IPS-18c (cell line): Measurements from ENCODE around the gene RNF145.
"Not testable (repeated sequence)": the region's sequence is repeated elsewhere in the genome, so short reads cannot be mapped to it uniquely, and the experiment has no call there.

Experiments used
- H3K4me3 ChIP-seq: 2 replicates; pipeline ENCODE4 v1.7.0; 2013; ENCODE audit warnings: low read depth, mild to moderate bottlenecking, low read length, moderate library complexity; ENCODE audit not compliant: insufficient read depth
- H3K9me3 ChIP-seq: one replicate; pipeline ENCODE4 v1.6.1; 2013; ENCODE audit warnings: mild to moderate bottlenecking, low read length, moderate library complexity; ENCODE audit not compliant: control insufficient read depth, insufficient read depth

Gene RNF145, protein sequence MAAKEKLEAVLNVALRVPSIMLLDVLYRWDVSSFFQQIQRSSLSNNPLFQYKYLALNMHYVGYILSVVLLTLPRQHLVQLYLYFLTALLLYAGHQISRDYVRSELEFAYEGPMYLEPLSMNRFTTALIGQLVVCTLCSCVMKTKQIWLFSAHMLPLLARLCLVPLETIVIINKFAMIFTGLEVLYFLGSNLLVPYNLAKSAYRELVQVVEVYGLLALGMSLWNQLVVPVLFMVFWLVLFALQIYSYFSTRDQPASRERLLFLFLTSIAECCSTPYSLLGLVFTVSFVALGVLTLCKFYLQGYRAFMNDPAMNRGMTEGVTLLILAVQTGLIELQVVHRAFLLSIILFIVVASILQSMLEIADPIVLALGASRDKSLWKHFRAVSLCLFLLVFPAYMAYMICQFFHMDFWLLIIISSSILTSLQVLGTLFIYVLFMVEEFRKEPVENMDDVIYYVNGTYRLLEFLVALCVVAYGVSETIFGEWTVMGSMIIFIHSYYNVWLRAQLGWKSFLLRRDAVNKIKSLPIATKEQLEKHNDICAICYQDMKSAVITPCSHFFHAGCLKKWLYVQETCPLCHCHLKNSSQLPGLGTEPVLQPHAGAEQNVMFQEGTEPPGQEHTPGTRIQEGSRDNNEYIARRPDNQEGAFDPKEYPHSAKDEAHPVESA

DNA sequence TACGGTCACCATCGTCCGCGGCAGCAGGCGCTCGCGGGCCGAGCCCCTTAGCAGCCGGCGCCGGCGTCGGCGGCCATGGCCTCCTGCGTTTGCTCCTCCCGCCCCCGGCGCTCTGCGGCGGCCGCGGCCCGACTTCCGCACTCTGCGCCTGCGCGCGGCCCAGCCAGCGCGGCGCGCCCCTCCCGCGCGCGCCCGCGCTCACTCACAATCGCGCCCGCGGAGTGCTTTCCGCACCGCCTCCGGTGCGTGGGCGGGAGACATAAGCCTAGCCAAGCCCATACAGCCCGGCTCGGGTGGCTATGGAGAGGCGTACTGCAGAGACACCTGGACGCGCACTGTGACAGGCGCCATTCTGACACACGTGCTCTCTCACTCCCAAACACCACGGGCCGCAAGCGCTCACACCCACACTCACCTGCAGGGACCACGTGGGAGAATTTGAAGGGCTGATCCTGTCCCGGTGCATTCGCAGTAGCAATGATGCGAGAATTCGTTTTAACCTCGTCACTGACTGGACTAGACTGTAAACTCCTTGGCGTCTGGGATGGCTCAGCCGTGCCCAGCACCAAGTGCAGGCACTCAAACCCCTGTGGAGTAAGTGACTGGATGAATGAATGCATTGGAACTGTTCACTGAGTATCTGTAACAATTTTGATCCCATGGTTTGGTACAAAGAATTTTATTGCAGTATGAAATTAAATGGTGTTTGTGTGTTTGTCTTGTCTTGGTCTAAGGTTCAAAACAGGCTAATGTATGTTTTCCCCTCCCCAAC, at the start of gene RNF145:
Gene RNF145, minus strand, starts transcription at position 116 of the 772 bp plus-strand sequence. CDS start 5,936 bp downstream, outside the sequence.
- H3K9me3 ChIP-seq = no peaks in the 10 kb centered on the region
- peak within 1 kb of the TSS; percentile 85 for H3K4me3 ChIP-seq

DNA sequence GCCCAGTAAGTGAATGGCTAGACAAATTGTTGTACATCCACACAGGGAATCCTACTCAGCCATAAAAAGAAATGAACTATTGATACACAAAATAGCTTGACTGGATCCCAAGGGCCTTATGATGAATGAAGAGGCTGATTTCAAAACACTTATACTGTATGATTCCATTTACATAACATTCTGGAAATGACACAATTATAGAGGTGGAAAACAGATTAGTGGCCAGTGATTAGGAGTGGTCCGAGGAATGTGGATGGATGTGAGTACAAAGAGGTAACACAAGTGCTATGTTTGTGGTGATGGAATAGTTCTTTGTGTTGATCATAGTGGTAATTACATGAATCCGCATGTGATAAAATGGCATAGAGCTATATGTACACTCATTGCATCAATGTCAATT, 49.0 kb upstream of the RNF145 start:
- no peak overlapping the region for H3K4me3 ChIP-seq
- no peaks in the 10 kb centered on the region for H3K9me3 ChIP-seq

DNA sequence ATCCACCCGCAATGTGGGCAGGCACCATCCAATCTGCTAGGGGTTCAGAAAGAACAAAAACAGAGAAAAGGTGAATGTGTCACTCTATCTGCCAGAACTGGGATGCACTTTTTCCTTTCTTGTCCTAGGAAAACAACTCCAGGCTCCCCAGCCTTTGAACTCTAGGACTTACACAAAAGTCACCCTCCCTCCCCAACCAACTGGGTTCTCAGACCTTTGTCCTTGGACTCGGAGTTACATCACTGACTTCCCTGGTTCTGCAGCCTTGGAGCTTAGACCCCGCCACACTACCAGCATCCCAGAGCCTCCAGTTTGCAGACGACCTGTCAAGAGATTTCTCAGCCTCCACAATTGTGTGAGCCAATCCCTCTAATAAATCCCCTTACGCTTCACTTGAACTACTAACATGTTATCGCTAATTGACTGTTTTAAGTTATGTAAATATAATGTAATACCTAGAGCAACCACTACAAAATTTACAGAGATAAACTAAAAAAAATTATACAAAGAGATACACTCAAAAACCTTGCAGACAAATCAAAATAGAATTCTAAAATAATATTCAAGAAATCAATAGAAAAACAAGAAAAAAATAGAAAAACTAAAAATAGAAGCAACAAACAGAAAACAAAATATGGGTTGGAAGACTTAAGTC, 48.4 kb upstream of the RNF145 start:
- no peaks in the 10 kb centered on the region for H3K9me3 ChIP-seq

DNA sequence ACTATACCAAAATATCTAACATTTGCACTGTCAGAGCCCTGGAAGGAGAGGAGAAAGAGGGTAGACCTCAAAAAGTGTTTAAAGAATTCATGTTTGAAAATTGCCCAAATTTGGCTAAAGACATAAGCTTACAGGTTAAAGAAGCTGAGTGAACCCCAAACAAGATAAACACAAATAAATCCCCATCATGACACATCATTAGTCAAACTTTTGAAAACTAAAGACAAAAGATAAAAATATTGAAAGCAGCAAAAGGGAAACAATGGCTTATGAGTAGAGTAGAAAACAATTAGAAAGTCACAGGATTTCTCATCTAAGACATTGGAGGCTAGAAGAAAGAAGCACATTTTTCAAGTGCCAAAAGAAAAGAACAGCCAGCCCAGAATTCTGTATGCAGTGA, 47.7 kb upstream of the RNF145 start:
- no peaks in the 10 kb centered on the region for H3K9me3 ChIP-seq
- H3K4me3 ChIP-seq = no peak overlapping the region

More for the DNA sequence above, 48.4 kb upstream of the RNF145 start:
- no peak overlapping the region for H3K4me3 ChIP-seq

DNA sequence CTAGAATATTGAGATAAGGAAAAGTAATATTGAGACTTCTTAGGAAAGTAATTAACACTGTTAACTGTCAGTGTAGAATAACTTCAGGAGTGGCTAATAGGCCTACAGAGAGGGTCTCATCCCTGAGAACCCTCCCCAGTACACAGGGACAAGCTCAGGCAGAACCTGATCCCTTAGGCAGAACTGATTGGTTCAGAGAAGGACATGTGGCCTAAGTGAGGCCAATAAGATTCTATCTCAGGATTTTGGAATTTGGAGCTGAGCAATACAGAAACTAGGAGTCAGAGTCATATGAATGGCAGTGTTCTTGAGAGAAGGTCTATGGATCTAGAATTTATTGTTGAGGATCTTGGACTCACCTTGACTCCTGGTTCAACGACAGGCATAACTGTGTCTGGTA, 42.8 kb upstream of the RNF145 start:
- Histone ChIP-seq H3K9me3 (no peaks in the 10 kb centered on the region), H3K4me3 (no peak overlapping the region)

DNA sequence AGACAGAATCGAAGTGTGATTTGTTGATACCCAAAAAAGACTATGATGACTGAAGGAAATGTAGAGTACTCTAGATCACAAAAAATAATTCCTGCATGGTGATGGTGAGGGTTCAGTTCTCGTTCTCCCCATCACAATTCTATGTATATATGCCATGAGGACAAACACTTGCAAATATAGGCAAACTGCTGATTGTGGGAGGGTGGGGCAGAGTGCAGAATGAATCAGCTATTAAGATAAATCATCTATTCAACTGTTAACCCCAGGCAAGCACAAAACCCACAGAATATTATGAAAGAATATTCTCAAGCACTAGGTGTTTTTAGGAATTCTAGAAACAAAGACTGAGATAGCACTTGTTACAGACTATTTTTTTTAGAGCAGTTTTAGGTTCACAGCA, 39.8 kb upstream of the RNF145 start:
- H3K4me3 ChIP-seq = no peak overlapping the region
- no peaks in the 10 kb centered on the region for H3K9me3 ChIP-seq

DNA sequence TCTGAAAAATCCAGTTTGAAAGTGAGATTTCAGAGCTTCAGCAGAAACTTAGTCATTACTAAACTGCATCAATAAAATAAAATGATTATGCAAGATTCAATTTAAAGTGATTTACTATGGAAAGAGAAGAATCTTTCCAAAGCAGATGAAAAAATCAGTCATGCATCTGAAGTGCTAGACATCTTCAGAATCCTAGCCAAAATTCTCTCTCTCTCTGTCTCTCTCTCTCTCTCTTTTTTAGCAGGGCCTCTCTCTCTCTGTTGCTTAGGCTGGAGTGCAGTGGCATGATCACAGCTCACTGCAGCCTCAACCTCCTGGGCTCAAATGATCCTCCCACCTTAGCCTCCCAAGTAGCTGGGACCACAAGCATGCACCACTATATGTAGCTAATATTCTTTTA, 35.5 kb upstream of the RNF145 start:
- H3K4me3 ChIP-seq = no peak overlapping the region

DNA sequence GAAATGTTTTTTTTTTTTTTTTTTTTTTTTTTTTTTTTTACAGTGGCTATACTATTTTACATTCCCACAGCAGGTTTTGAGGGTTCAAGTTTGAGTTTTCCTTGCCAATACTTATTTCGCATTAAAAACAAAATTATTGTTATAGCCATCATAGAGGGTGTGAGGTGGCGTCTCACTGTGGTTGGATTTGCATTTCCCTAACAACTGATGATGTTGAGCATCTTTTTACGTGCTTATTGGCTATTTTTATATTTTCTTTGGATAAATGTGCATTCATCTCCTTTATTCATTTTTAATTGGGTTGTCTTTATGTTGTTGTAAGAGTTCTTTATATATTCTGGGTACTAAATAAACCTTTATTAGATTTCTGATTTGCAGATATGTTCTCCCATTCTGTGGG, 34.8 kb upstream of the RNF145 start:
- H3K4me3 ChIP-seq = no peak overlapping the region
- H3K9me3 ChIP-seq = no peaks in the 10 kb centered on the region

More for the DNA sequence above, 35.5 kb upstream of the RNF145 start:
- no peaks in the 10 kb centered on the region for H3K9me3 ChIP-seq

DNA sequence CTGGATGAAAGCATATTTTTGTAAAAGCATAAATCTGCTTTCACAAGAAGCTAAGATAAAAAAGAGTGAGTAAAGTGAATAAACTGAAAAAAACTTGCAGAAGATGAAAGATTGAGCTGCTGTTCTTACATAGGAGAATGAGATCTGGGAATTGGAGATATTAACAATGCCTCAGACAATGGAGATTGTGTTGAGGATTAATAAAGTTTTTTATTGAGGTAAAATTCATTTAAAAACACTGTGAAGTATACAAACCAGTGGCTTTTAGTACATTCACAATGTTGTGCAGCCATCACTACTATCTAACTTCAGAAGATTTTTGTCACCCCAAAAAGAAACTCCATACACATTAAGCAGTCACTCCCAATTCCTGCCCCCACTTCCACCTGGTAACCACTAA, 34.0 kb upstream of the RNF145 start:
- Histone ChIP-seq H3K4me3 (no peak overlapping the region), H3K9me3 (no peaks in the 10 kb centered on the region)

DNA sequence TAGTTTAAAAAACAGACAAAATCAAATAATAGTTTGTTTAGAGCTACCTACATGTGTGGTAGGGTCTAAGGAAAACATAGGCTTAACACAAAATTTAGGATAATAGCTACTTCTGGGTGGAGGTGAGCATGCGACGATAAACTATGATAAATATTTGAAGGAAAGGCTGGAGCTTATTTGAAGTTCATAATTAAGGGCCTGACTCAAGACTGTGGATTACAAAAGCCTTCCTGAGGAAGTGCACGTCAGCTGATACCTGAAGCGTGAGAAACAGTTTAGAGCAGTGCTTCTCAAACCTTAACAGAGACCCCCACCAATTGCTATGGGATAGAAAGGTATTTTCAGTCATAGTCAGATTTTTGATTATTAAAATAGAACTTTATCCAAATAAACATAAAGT, 33.3 kb upstream of the RNF145 start:
- Histone ChIP-seq H3K4me3 (no peak overlapping the region), H3K9me3 (no peaks in the 10 kb centered on the region)

DNA sequence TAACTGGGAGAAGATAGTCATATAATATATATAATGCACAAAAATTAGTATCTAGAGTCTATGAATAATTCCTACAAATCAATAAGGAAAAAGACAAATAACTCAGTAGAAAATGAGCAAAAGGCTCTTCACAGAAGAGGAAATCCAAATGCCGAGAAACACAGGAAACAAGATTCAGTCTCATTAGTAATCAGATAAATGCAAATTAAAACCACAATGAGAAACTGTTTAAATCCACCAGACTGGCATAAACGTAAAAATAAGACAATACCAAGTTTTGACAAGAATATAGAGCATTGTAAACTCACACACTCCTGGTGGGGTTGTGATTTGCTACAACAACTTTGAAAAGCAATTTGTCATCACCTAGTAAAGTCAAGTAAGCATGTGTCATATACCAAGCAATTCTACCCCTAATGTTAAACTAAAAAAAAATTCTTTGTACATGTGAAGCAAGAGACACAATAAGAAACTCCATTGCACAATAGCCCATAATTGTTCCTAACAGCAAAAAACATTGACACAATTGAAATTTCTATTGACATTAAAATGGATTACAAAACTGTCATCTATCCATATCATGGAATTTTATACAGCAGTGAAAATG, 32.7 kb upstream of the RNF145 start:
- Histone ChIP-seq H3K9me3 (no peaks in the 10 kb centered on the region), H3K4me3 (no peak overlapping the region)

DNA sequence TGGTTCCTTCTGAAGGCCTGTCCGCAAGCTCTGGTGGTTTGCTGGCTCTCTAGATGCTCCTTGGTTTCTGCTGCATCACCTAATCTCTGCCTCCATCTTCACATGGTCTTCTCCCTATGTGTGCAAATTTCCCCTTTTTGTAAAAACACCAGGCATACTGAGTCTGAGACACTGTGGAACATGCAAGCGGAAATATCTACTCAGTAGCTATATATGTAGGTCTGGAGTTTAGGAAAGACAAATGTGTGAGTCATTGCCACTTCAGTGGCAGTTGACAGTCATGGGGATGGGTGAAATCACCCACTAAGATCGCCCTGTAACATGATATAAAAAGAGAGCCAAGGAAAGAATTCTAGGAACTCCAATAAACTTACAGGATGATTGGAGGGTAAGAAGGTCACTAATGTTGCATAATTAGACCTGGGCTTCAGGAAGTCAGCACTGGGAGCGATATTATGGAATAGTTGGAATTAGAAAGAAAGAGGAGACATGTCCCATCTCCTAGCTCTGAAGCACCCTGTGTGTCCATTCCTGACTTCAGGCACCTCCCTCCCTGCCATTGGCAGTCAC, 31.0 kb upstream of the RNF145 start:
- Histone ChIP-seq H3K9me3 (no peaks in the 10 kb centered on the region), H3K4me3 (no peak overlapping the region)

DNA sequence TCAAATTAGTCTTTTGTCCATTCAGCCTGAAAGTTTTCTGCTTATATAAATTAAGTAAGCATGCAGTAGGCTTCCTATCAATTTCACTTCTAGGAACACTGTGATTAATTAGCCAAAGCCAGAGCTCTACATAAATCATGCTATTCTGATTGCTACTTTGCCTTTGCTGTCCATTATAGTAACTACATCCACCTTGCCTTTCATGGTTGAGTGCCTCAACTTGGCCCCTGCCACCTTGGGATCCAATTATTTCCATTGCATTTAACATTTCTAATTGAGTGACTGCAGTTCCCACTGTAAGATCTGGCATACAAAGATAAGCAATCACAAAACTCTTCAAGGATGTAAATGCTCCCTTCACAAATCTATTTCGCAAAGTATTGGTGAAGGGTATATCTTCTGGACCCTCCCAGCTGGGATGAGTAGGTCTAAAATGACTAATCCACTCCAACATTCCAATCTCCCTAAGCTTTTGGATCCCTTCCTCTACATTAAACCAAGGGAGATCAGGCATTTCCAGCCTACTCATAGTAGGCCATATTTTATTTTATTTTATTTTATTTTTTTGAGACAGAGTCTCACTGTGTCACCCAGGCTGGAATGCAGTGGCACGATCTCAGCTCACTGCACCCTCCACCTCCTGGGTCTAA, 26.6 kb upstream of the RNF145 start:
- not testable (repeated sequence) for H3K4me3 ChIP-seq, H3K9me3 ChIP-seq

DNA sequence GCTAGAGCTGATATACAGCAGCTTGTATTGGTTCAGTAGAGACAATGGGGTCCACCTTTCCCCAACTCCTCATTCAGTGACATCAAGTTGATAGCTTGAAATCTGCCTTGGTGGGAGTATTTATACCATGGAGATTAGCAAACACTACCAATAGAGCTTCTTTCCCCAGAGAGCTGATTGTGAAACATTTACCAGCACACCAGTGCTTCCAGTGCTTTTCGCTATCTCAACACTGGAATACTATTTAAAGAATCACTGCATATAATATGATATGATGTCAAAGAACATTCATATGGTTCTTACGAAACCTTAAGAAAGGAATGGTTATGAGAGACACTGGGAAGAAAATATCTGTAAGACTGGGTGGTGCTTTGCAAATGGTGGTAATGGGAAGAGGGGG, 21.8 kb upstream of the RNF145 start:
- H3K4me3 ChIP-seq = no peak overlapping the region
- H3K9me3 ChIP-seq = no peaks in the 10 kb centered on the region

DNA sequence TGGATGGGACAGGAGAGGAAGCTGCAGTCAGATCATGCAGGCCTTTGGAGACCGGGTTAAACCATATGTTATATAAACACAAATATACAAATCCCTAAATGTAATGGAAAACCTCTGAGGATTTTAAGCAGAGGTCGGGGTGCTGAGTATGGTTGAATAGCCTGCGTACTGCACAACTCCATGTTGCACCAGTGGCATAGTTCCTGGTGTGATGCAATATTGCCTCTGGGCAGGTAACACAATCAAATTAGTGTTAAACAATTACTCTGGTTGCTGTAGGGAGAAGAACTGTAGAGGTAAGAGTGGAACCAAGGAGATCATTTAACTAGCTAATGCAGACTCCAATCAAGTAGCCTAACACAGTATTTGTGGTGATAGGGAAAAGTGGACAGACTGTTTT, 21.3 kb upstream of the RNF145 start:
- Histone ChIP-seq H3K9me3 (no peaks in the 10 kb centered on the region), H3K4me3 (no peak overlapping the region)

DNA sequence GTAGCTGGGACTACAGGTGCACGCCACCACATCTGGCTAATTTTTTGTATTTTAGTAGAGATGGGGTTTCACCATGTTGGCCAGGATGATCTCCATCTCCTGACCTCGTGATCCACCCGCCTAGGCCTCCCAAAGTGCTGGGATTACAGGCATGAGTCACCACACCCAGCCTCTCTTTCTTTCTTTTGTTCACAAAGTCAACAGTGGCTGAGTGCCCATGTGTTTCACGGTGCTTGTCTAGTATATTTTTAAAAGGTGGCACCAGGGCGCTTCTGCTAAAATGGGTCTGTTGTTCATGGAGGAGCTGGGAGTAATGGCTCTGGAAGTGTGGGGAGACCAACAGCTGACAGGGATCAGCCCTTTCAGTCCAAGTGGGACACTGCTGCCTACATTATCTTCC, 18.7 kb upstream of the RNF145 start:
- H3K4me3 ChIP-seq, H3K9me3 ChIP-seq: not testable (repeated sequence)
